ENCODE results near the gene STON1.
"Not testable (repeated sequence)": the region's sequence is repeated elsewhere in the genome, so short reads cannot be mapped to it uniquely, and the experiment has no call there.

GRCh38 chr2:48596751-48597150 is 66.8 kb downstream of the STON1 start:
- TF ChIP-seq CTCF (tag by site-specific recombination; IDR thresholded peaks at IDR 0.05); ZNF654 (tag by site-specific recombination; IDR thresholded peaks at IDR 0.05; ENCODE audit: low read depth); ZNF274 (IDR thresholded peaks at IDR 0.05; ENCODE audit: low read length); ZNF274 (tag by site-specific recombination; IDR thresholded peaks at IDR 0.05; ENCODE audit: borderline replicate concordance); ZNF114 (tag by site-specific recombination; IDR thresholded peaks at IDR 0.05); ELK4 (IDR thresholded peaks at IDR 0.05; ENCODE audit: borderline replicate concordance, low read depth, low read length): not testable (repeated sequence)

Data from HEK293 (cell line).